ENCODE data around the gene PLPP4. TPM values are rescaled to one million over a fixed set of nuclear protein-coding genes. Genes with fewer than 3 reads are reported as not detected.

The PLPP4 gene
- total RNA-seq, 2 experiments from 2014 or later: not detected

- no peak overlapping the region for H3K27ac Mint-ChIP-seq
- no peaks in the 10 kb centered on the region for H3K36me3 Mint-ChIP-seq
- no peak for DNase-seq
- no peaks in the 10 kb centered on the region for H3K27me3 Mint-ChIP-seq
- peaks cover 7% of the 10 kb centered on the region for H3K9me3 Mint-ChIP-seq
- no peak overlapping the region for H3K4me3 Mint-ChIP-seq
- no peaks in the 10 kb centered on the region for H3K4me1 Mint-ChIP-seq
Measured at GRCh38 chr10:120606051-120606764, 149.2 kb downstream of the PLPP4 start.

GRCh38 chr10:120607016-120607709, 150.1 kb downstream of the PLPP4 start:
- peaks cover 7% of the 10 kb centered on the region for H3K9me3 Mint-ChIP-seq
- no peaks in the 10 kb centered on the region for H3K27me3 Mint-ChIP-seq
- H3K4me1 Mint-ChIP-seq: no peaks in the 10 kb centered on the region
- no peak for DNase-seq
- no peak overlapping the region for H3K4me3 Mint-ChIP-seq
- no peaks in the 10 kb centered on the region for H3K36me3 Mint-ChIP-seq
- no peak overlapping the region for H3K27ac Mint-ChIP-seq

- Mint-ChIP-seq H3K4me1 (no peaks in the 10 kb centered on the region), H3K27ac (no peak overlapping the region), H3K27me3 (no peaks in the 10 kb centered on the region), H3K4me3 (no peak overlapping the region), H3K36me3 (no peaks in the 10 kb centered on the region), H3K9me3 (peaks cover 4% of the 10 kb centered on the region)
- DNase-seq: no peak
Measured at GRCh38 chr10:120607710-120608703, 151.0 kb downstream of the PLPP4 start.

- H3K27me3 Mint-ChIP-seq: no peaks in the 10 kb centered on the region
- no peak for DNase-seq
- peaks cover 2% of the 10 kb centered on the region for H3K9me3 Mint-ChIP-seq
- H3K36me3 Mint-ChIP-seq: no peaks in the 10 kb centered on the region
- no peak overlapping the region for H3K27ac Mint-ChIP-seq
- no peak overlapping the region for H3K4me3 Mint-ChIP-seq
- no peaks in the 10 kb centered on the region for H3K4me1 Mint-ChIP-seq
Measured at GRCh38 chr10:120609006-120609405, 152.0 kb downstream of the PLPP4 start.

GRCh38 chr10:120610791-120611190, 153.8 kb downstream of the PLPP4 start:
- DNase-seq: no peak
- Mint-ChIP-seq H3K4me1 (no peaks in the 10 kb centered on the region), H3K4me3 (no peak overlapping the region), H3K27ac (no peak overlapping the region), H3K27me3 (no peaks in the 10 kb centered on the region), H3K9me3 (peaks cover 5% of the 10 kb centered on the region), H3K36me3 (no peaks in the 10 kb centered on the region)

GRCh38 chr10:120612756-120613155, 155.7 kb downstream of the PLPP4 start:
- Mint-ChIP-seq H3K4me1 (no peaks in the 10 kb centered on the region), H3K9me3 (peaks cover 8% of the 10 kb centered on the region), H3K27ac (no peak overlapping the region), H3K4me3 (no peak overlapping the region), H3K36me3 (no peaks in the 10 kb centered on the region), H3K27me3 (no peaks in the 10 kb centered on the region)
- no peak for DNase-seq

- no peak for DNase-seq
- H3K9me3 Mint-ChIP-seq: peaks cover 8% of the 10 kb centered on the region
- no peaks in the 10 kb centered on the region for H3K27me3 Mint-ChIP-seq
- no peak overlapping the region for H3K4me3 Mint-ChIP-seq
- no peaks in the 10 kb centered on the region for H3K4me1 Mint-ChIP-seq
- H3K27ac Mint-ChIP-seq: no peak overlapping the region
- no peaks in the 10 kb centered on the region for H3K36me3 Mint-ChIP-seq
Measured at GRCh38 chr10:120613180-120613579, 156.2 kb downstream of the PLPP4 start.

GRCh38 chr10:120614680-120615079, 157.7 kb downstream of the PLPP4 start:
- H3K27ac Mint-ChIP-seq: no peak overlapping the region
- DNase-seq: no peak
- no peaks in the 10 kb centered on the region for H3K36me3 Mint-ChIP-seq
- H3K4me1 Mint-ChIP-seq: no peaks in the 10 kb centered on the region
- no peak overlapping the region for H3K4me3 Mint-ChIP-seq
- peaks cover 8% of the 10 kb centered on the region for H3K9me3 Mint-ChIP-seq
- no peaks in the 10 kb centered on the region for H3K27me3 Mint-ChIP-seq

- Mint-ChIP-seq H3K36me3 (no peaks in the 10 kb centered on the region), H3K9me3 (peaks cover 8% of the 10 kb centered on the region), H3K4me3 (no peak overlapping the region), H3K27ac (no peak overlapping the region), H3K4me1 (no peaks in the 10 kb centered on the region), H3K27me3 (peaks cover 9% of the 10 kb centered on the region)
- no peak for DNase-seq
Measured at GRCh38 chr10:120616311-120616911, 159.4 kb downstream of the PLPP4 start.

GRCh38 chr10:120628197-120628596, 171.2 kb downstream of the PLPP4 start:
- Mint-ChIP-seq H3K4me3 (no peak overlapping the region), H3K27me3 (peaks cover 10% of the 10 kb centered on the region), H3K27ac (no peak overlapping the region), H3K4me1 (no peaks in the 10 kb centered on the region), H3K36me3 (no peaks in the 10 kb centered on the region), H3K9me3 (no peaks in the 10 kb centered on the region)
- DNase-seq: no peak

- Mint-ChIP-seq H3K27me3 (peaks cover 5% of the 10 kb centered on the region), H3K27ac (no peak overlapping the region), H3K4me3 (no peak overlapping the region), H3K4me1 (no peaks in the 10 kb centered on the region), H3K9me3 (no peaks in the 10 kb centered on the region), H3K36me3 (no peaks in the 10 kb centered on the region)
- no peak for DNase-seq
Measured at GRCh38 chr10:120630266-120630665, 173.2 kb downstream of the PLPP4 start.

- no peaks in the 10 kb centered on the region for H3K36me3 Mint-ChIP-seq
- no peaks in the 10 kb centered on the region for H3K4me1 Mint-ChIP-seq
- no peak overlapping the region for H3K27ac Mint-ChIP-seq
- no peak for DNase-seq
- H3K9me3 Mint-ChIP-seq: no peaks in the 10 kb centered on the region
- H3K4me3 Mint-ChIP-seq: no peak overlapping the region
- no peaks in the 10 kb centered on the region for H3K27me3 Mint-ChIP-seq
Measured at GRCh38 chr10:120632047-120632446, 175.0 kb downstream of the PLPP4 start.

- H3K4me3 Mint-ChIP-seq: no peak overlapping the region
- H3K27me3 Mint-ChIP-seq: no peaks in the 10 kb centered on the region
- H3K36me3 Mint-ChIP-seq: no peaks in the 10 kb centered on the region
- H3K9me3 Mint-ChIP-seq: no peaks in the 10 kb centered on the region
- no peaks in the 10 kb centered on the region for H3K4me1 Mint-ChIP-seq
- H3K27ac Mint-ChIP-seq: no peak overlapping the region
- no peak for DNase-seq
Measured at GRCh38 chr10:120632942-120633341, 175.9 kb downstream of the PLPP4 start.

GRCh38 chr10:120634659-120635058, 177.6 kb downstream of the PLPP4 start:
- Mint-ChIP-seq H3K4me3 (no peak overlapping the region), H3K4me1 (no peaks in the 10 kb centered on the region), H3K27me3 (no peaks in the 10 kb centered on the region), H3K36me3 (no peaks in the 10 kb centered on the region), H3K27ac (no peak overlapping the region), H3K9me3 (no peaks in the 10 kb centered on the region)
- DNase-seq: no peak
